Ovary (tissue), 3 donors: ENCODE measurements around the gene CPSF4.

Experiments used
- CTCF ChIP-seq, 3 donors: fragments of 450-650 bp in 2 of 3; fragments of 200-600 bp in 1 of 3; IDR thresholded peaks; one replicate each; pipeline versions ENCODE4 v1.5.1 to v1.8.0; 2016 to 2022; ENCODE audit warnings: antibody characterized with exemption in 3 of 3, mild to moderate bottlenecking in 1 of 3
- POLR2A ChIP-seq: fragments of 450-650 bp; IDR thresholded peaks from one replicate; pipeline ENCODE4 v1.6.1; 2017; ENCODE audit warnings: antibody characterized with exemption, mild to moderate bottlenecking, moderate library complexity
- donor health status: DM: no; HTN: no; CAD: no.

- TF ChIP-seq CTCF (IDR thresholded peaks at IDR 0.05) (no peak), POLR2A (no peak)
Observed at GRCh38 chr7:99407872-99408378, 30.8 kb upstream of the CPSF4 start.
